A673 (cell line): ENCODE measurements around the gene TMTC2. TPM values are rescaled to one million over a fixed set of nuclear protein-coding genes. Genes with fewer than 3 reads are reported as not detected.

Source experiments
- BruUV-seq: library from RNA; stranded (reverse); fragments of 400-500 nt; replicated peaks from 2 replicates; lab custom pipeline; 2021; lab: Mats Ljungman, UMichigan
- CTCF ChIA-PET: fragments of 300-600 bp; sonication (Branson Sonifier 250); formaldehyde crosslinking; loops from one replicate; lab custom pipeline; 2022; ENCODE audit warnings: antibody characterized with exemption; lab: Charles Lee
- POLR2A ChIA-PET: fragments of 300-600 bp; sonication (Branson Sonifier 250); formaldehyde crosslinking; loops from one replicate; lab custom pipeline; 2022; ENCODE audit warnings: antibody characterized with exemption; ENCODE audit not compliant: low non-redundant PET; lab: Charles Lee
- DNase-seq: peaks from one replicate; pipeline ENCODE4 v3.0.0-alpha.2; 2015; ENCODE audit warnings: low spot score
- H3K27ac ChIP-seq: fragments of 200-600 bp; sonication (generic); 2 replicates; pipeline ENCODE4 v1.5.1; 2016; ENCODE audit warnings: mixed run types, low read depth, mild to moderate bottlenecking, mixed read lengths, antibody characterized with exemption, low read length; ENCODE audit not compliant: poor library complexity, severe bottlenecking
- H3K27me3 ChIP-seq: fragments of 200-600 bp; sonication (generic); replicated peaks from 2 replicates; pipeline ENCODE4 v1.6.1; 2017; ENCODE audit warnings: mixed run types, low read depth, mild to moderate bottlenecking, mixed read lengths, antibody characterized with exemption, low read length; ENCODE audit not compliant: insufficient read depth, poor library complexity
- H3K36me3 ChIP-seq: fragments of 200-600 bp; sonication (generic); 2 replicates; pipeline ENCODE4 v1.6.1; 2016; ENCODE audit warnings: mixed run types, mild to moderate bottlenecking, mixed read lengths, antibody characterized with exemption, low read length; ENCODE audit not compliant: insufficient read depth, poor library complexity, severe bottlenecking
- H3K4me1 ChIP-seq: fragments of 200-600 bp; sonication (generic); 2 replicates; pipeline ENCODE4 v1.6.1; 2017; ENCODE audit warnings: mixed run types, mild to moderate bottlenecking, mixed read lengths, antibody characterized with exemption, low read length; ENCODE audit not compliant: insufficient read depth, poor library complexity, severe bottlenecking
- H3K4me3 ChIP-seq: fragments of 200-600 bp; sonication (generic); 2 replicates; pipeline ENCODE4 v1.5.1; 2016; ENCODE audit warnings: low read depth, mixed run types, mild to moderate bottlenecking, mixed read lengths, low read length; ENCODE audit not compliant: poor library complexity, severe bottlenecking
- H3K9me3 ChIP-seq: fragments of 200-600 bp; sonication (generic); 2 replicates; pipeline ENCODE4 v1.6.1; 2016; ENCODE audit warnings: mixed run types, low read depth, mild to moderate bottlenecking, mixed read lengths, antibody characterized with exemption, low read length; ENCODE audit not compliant: poor library complexity, severe bottlenecking
- EZH2 ChIP-seq: fragments of 200-600 bp; sonication (generic); IDR thresholded peaks from 2 replicates; pipeline ENCODE4 v1.6.1; 2017; ENCODE audit warnings: borderline replicate concordance, low read depth, mild to moderate bottlenecking, mixed read lengths, antibody characterized with exemption, low read length; ENCODE audit not compliant: poor library complexity, severe bottlenecking
- intact Hi-C: fragments of 100-400 bp; cut with micrococcal nuclease; formaldehyde crosslinking; loops from one replicate; pipeline ENCODE4 v1.10.0; 2022; ENCODE audit not compliant: unreplicated experiment
- total RNA-seq: library from RNA; stranded (reverse); gene quantifications from 2 replicates; pipeline ENCODE4 v1.2.3, GENCODE V29; 2021
- TF ChIP-seq, protein P1 (sequence below): fragments of 300-800, 200-600 bp; sonication (generic); conservative IDR thresholded peaks from 2 replicates; pipeline ENCODE4 v1.5.1; 2017; ENCODE audit warnings: low read depth, mild to moderate bottlenecking, antibody characterized with exemption, low read length, moderate library complexity, mixed read lengths

TMTC2 gene
- total RNA-seq, 1 experiment from 2014 or later = 3.3 TPM

DNA sequence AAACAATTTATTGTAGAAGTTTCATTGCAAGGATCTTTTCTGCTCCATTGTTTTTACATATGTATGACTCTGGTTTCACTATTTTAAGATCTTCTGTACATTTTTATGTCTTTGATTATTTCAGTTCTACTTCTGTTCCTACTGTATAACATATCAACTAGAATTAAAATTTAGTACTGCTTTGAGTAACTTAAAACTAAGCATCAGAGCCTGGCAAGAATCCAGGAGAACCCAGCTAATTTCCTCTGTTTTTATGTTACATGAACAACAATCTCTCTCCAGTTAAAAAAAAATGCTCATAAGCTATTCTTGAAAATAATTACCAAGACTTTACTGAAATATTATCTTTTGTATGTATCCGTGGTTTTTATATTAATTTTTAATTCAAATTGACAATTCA lies 370.7 kb downstream of the TMTC2 start:
- Histone ChIP-seq H3K4me1 (no peaks in the 10 kb centered on the region), H3K27ac (no peak overlapping the region), H3K9me3 (no peaks in the 10 kb centered on the region), H3K4me3 (no peak overlapping the region), H3K36me3 (no peaks in the 10 kb centered on the region), H3K27me3 (no peaks in the 10 kb centered on the region)
- BruUV-seq = no TSS peak
- ChIA-PET POLR2A (no interaction called here), CTCF (no interaction called here)
- intact Hi-C loops = no loop called here
- TF ChIP-seq, protein P1, sequence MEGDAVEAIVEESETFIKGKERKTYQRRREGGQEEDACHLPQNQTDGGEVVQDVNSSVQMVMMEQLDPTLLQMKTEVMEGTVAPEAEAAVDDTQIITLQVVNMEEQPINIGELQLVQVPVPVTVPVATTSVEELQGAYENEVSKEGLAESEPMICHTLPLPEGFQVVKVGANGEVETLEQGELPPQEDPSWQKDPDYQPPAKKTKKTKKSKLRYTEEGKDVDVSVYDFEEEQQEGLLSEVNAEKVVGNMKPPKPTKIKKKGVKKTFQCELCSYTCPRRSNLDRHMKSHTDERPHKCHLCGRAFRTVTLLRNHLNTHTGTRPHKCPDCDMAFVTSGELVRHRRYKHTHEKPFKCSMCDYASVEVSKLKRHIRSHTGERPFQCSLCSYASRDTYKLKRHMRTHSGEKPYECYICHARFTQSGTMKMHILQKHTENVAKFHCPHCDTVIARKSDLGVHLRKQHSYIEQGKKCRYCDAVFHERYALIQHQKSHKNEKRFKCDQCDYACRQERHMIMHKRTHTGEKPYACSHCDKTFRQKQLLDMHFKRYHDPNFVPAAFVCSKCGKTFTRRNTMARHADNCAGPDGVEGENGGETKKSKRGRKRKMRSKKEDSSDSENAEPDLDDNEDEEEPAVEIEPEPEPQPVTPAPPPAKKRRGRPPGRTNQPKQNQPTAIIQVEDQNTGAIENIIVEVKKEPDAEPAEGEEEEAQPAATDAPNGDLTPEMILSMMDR = no peak
- TF ChIP-seq EZH2 = no peak
- no peak for DNase-seq

DNA sequence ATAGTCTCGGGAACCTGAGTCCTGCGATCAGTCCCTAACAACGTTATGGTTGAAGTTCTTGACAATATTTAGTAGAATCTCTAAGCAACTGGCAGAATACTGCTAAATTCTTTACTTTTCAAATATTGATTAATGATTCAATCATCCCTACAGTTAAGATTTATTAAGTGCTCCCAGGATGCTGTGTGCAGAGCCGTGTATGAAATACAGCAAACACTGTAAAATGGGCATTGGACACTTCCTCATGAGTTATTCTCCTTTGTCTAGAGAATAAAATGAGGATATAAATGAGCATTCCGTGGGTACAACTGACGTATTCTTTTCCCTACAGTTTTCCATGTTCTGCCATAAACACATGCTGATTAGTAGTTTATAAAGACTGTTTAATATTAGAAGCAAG lies 372.4 kb downstream of the TMTC2 start:
- Histone ChIP-seq H3K9me3 (no peaks in the 10 kb centered on the region), H3K4me1 (no peaks in the 10 kb centered on the region), H3K27ac (no peak overlapping the region), H3K36me3 (no peaks in the 10 kb centered on the region), H3K4me3 (no peak overlapping the region), H3K27me3 (no peaks in the 10 kb centered on the region)
- intact Hi-C loops = no loop called here
- CTCF ChIA-PET = no interaction called here
- BruUV-seq = no TSS peak
- DNase-seq = no peak
- TF ChIP-seq EZH2 = no peak
- TF ChIP-seq, protein P1 = no peak
- POLR2A ChIA-PET = no interaction called here

DNA sequence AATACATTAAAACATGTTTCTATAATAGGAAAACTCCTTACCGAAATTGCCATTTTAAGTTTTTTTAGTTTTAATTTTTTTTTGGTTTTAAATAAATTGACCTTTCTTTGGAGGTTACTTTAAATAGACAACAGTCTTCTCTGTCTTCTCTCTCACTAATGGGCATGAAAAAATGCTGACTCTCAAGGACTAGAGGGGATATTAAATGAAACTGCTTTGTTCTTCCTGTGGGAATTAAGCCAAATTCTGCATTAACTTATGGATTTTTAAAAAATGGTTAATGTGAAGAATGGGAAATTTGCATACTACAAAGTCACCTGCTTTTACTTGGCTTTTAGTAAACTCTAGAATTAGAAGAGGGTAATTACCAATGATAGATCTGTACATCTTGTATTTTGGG lies 378.9 kb downstream of the TMTC2 start:
- Histone ChIP-seq H3K27ac (no peak overlapping the region), H3K4me3 (no peak overlapping the region), H3K27me3 (no peaks in the 10 kb centered on the region), H3K36me3 (no peaks in the 10 kb centered on the region), H3K4me1 (no peaks in the 10 kb centered on the region), H3K9me3 (no peaks in the 10 kb centered on the region)
- no TSS peak for BruUV-seq
- intact Hi-C loops = no loop called here
- TF ChIP-seq, protein P1 = no peak
- no peak for TF ChIP-seq EZH2
- DNase-seq = no peak
- ChIA-PET POLR2A (interaction anchor here (0.7 kb wide), 1 partner anchor 31 kb away, joined by 3 read pairs; no protein-coding TSS in a partner anchor), CTCF (no interaction called here)
